ENCODE results near the gene NLGN1.

DNA sequence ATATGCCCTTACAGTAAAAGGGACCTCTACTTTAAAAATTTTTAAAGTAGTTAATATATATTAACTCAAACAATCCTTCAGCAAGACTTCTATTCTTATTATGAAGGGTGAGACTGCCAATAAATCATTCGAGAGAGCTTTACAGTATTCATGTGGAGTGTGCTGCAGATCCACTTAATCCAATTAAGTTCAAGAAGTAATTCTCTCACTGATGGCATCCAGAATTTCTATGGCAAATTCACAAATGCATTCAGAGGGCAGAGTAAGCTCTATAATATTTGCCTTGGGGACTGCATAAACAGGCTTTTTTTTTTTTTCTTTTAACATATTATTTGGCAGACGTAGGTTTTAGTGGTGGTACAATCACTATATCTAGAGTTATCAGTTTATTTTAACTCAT lies 692.0 kb downstream of the NLGN1 start:
- TF ChIP-seq, protein P1, sequence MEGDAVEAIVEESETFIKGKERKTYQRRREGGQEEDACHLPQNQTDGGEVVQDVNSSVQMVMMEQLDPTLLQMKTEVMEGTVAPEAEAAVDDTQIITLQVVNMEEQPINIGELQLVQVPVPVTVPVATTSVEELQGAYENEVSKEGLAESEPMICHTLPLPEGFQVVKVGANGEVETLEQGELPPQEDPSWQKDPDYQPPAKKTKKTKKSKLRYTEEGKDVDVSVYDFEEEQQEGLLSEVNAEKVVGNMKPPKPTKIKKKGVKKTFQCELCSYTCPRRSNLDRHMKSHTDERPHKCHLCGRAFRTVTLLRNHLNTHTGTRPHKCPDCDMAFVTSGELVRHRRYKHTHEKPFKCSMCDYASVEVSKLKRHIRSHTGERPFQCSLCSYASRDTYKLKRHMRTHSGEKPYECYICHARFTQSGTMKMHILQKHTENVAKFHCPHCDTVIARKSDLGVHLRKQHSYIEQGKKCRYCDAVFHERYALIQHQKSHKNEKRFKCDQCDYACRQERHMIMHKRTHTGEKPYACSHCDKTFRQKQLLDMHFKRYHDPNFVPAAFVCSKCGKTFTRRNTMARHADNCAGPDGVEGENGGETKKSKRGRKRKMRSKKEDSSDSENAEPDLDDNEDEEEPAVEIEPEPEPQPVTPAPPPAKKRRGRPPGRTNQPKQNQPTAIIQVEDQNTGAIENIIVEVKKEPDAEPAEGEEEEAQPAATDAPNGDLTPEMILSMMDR (IDR thresholded peaks at IDR 0.05) = no peak
- TF ChIP-seq EZH2 (IDR thresholded peaks at IDR 0.05) = no peak
